Omental fat pad (tissue), 4 donors: Measurements from ENCODE around the gene ZFHX3. TPM values are rescaled to one million over a fixed set of nuclear protein-coding genes. Genes with fewer than 3 reads are reported as not detected.

Experiments used
- ATAC-seq: fragments of 150-250 bp; one replicate; pipeline ENCODE4 v1.9.1; 2016; ENCODE audit warnings: mild to moderate bottlenecking, moderate library complexity; ENCODE audit not compliant: low FRiP score
- DNase-seq: peaks from one replicate; pipeline ENCODE4 v3.0.0-alpha.2; 2019; ENCODE audit warnings: low spot score
- CTCF ChIP-seq, 3 donors: fragments of 450-650 bp; IDR thresholded peaks; one replicate each; pipeline ENCODE4 v1.5.1; 2016 to 2017; ENCODE audit warnings: antibody characterized with exemption in 3 of 3, mild to moderate bottlenecking in 3 of 3, moderate library complexity in 2 of 3
- total RNA-seq, 4 donors: library from RNA; depleted of rRNA; stranded (reverse); fragments of >200 nt; gene quantifications; one replicate each; pipeline ENCODE4 v1.1.0, GENCODE V29; 2016

Gene ZFHX3
- total RNA-seq, 4 donors from 2014 or later = 11.8 to 35.2 (median 13.7) TPM

- ATAC-seq (no peak), DNase-seq (no peak)
- no peak for TF ChIP-seq CTCF (IDR thresholded peaks at IDR 0.05)
Measured at GRCh38 chr16:72988569-72988968, 59.4 kb downstream of the ZFHX3 start.

- ATAC-seq = no peak
- no peak for DNase-seq
- no peak for TF ChIP-seq CTCF (IDR thresholded peaks at IDR 0.05)
Measured at GRCh38 chr16:72987480-72987901, 60.4 kb downstream of the ZFHX3 start.

GRCh38 chr16:72985995-72986394 is 61.9 kb downstream of the ZFHX3 start:
- no peak for TF ChIP-seq CTCF (IDR thresholded peaks at IDR 0.05)
- DNase-seq (no peak), ATAC-seq (no peak)

GRCh38 chr16:72985148-72985941 is 62.6 kb downstream of the ZFHX3 start:
- ATAC-seq = no peak
- no peak for DNase-seq
- no peak for TF ChIP-seq CTCF (IDR thresholded peaks at IDR 0.05)

- ATAC-seq = no peak
- no peak for DNase-seq
- no peak for TF ChIP-seq CTCF (IDR thresholded peaks at IDR 0.05)
Measured at GRCh38 chr16:72983728-72984350, 64.1 kb downstream of the ZFHX3 start.

GRCh38 chr16:72983241-72983640 is 64.7 kb downstream of the ZFHX3 start:
- no peak for ATAC-seq
- no peak for TF ChIP-seq CTCF (IDR thresholded peaks at IDR 0.05)
- DNase-seq = no peak

- no peak for ATAC-seq
- no peak for DNase-seq
- TF ChIP-seq CTCF (IDR thresholded peaks at IDR 0.05) = no peak
Measured at GRCh38 chr16:72979974-72980373, 68.0 kb downstream of the ZFHX3 start.
